GM19351 (cell line): ENCODE data around the gene MTLN.
"Not testable (repeated sequence)": the region's sequence is repeated elsewhere in the genome, so short reads cannot be mapped to it uniquely, and the experiment has no call there.

Experiments used
- ATAC-seq: cut with Tn5 transposase; IDR thresholded peaks from one replicate; pipeline ENCODE4 v1.9.1; 2021; ENCODE audit warnings: mild to moderate bottlenecking, moderate library complexity; ENCODE audit not compliant: unreplicated experiment

MTLN gene, protein sequence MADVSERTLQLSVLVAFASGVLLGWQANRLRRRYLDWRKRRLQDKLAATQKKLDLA

GRCh38 chr2:110211938-110212858 is at the start of gene MTLN:
TSS of gene MTLN (minus strand) at chr2:110212547. CDS start at chr2:110212525, 22 bp downstream.
- ATAC-seq: peak; percentile 87

GRCh38 chr2:110261910-110262309 is 49.6 kb upstream of the MTLN start:
- ATAC-seq: not testable (repeated sequence)

GRCh38 chr2:110248081-110248795 is 35.9 kb upstream of the MTLN start:
- ATAC-seq: not testable (repeated sequence)

DNA sequence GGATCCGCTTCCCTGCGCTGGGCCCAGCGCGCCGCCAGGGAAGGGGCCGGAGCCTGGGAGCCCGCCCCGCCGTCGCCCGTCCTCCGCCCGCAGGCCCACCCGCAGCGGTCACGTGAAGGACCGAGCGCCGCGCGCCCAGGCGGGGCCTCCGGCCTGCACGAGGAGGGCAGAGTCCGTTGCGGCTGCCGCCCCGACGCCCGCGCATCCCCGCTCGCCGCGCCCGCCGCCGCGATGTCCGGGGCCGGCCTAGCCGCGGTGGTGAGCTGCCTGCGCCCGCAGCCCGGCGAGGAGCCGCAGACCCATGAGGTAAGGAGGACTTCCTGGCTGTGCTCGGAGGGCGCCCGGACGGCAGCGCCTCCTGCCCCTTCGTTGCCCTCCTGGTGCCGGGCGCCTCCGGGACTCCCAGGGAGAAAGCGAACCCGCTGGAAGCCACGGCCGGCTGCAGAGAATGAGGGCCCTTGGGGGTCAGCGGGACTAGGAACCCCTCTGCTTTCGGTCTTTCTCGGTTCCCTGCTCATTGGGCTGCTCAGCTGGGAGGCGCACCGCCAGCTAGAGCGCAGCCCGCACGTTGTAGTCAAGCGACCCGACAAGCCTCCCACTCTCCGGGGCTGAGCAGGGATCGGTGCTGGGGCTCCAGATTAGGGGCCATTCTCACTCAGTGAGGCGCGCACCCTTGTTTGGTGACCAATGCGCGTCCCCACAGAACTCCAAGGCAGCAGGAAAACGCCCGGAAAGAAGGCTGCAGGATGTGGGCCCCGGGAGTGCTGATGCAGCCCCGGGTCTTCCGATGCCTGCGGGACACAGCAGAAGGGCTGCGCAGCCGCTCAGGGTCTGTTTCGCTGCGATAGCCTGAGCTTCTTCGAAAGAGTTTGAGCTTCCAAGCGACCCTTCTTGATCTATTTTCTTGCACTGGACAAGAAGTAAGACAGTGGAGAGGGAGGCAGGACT is 33.4 kb upstream of the MTLN start:
- not testable (repeated sequence) for ATAC-seq

DNA sequence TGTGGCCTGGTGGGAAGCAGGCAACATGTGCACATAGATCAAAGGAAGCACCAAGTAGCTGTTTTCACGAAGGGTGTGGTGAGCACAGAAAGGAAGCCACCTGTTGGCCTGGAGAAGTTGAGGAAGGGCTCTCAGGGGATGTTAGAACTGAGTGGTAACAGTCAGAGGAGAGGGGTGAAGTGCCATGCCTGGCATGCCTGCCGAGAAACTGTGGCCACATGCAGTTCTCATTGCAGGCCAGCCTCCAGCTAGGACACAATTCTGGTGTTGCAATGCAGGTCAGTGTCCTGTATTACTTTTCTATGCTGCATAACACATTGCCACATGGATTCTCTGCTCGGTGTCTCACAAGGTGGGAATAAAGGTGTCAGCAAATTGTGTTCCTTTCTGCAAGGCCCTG is 30.9 kb upstream of the MTLN start:
- not testable (repeated sequence) for ATAC-seq

GRCh38 chr2:110234514-110234913 is 22.2 kb upstream of the MTLN start:
- ATAC-seq: not testable (repeated sequence)

GRCh38 chr2:110229886-110230285 is 17.5 kb upstream of the MTLN start:
- not testable (repeated sequence) for ATAC-seq

DNA sequence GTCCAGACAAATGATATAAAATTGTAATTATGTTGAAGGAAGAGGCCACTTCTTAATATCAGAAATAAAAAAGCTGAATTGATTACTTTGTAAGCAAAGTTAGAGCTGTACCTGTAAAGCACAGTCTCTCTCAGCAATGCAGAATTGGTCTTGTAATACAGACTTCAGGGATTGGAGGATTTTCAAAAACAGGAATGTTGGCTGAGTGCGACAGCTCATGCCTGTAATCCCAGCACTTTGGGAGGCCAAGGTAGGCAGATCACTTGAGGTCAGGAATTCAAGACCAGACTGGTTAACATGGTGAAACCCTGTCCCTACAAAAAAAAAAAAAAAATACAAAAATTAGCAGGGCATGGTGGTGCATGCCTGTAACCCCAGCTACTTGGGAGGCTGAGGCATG is 10.3 kb upstream of the MTLN start:
- not testable (repeated sequence) for ATAC-seq

DNA sequence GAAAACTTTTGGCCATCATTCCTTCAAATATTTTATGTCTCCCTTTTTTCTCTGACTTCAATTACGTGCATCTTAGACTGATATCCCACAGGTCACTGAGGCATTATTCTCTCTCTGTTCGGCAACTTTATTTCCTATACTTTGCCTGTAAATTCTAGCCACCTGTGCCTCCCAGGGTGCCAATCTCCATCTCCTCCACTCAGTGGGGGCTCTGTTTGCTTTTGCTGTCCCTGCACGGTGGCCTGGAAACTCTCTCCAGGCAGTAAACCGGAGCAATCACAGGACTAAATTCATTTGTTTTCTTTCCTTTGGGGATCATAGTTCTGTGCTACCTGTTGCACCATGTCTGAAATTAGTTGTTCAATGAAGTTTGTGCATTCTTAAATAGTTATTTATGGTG is 9.6 kb upstream of the MTLN start:
- no peak for ATAC-seq

GRCh38 chr2:110220190-110220564 is 7.8 kb upstream of the MTLN start:
- ATAC-seq: no peak

- ATAC-seq: no peak
Observed at GRCh38 chr2:110219496-110220189, 7.3 kb upstream of the MTLN start.

- ATAC-seq: not testable (repeated sequence)
Observed at GRCh38 chr2:110218889-110219288, 6.5 kb upstream of the MTLN start.

DNA sequence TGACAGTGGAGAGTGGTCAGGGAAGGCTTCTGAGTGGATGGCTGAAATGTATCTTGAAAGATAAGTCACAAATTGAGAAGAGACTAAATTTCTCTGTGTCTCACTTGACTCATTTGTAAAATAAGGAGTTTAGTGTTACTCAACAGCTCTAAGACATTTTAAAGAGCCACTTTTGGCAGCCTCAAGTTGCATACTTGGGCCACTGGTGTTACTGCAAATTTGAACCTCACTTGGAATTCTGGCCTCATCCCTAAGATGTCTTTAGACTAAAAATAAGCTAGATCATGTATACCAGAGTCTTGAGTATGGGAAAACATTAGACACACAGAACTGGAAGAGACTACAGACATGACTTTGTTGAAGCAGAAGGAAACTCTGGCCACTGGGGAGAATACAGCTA is 4.5 kb upstream of the MTLN start:
- ATAC-seq: no peak

GRCh38 chr2:110216199-110216598 is 3.9 kb upstream of the MTLN start:
- no peak for ATAC-seq

- no peak for ATAC-seq
Observed at GRCh38 chr2:110215566-110216158, 3.3 kb upstream of the MTLN start.

- no peak for ATAC-seq
Observed at GRCh38 chr2:110215091-110215490, 2.7 kb upstream of the MTLN start.

DNA sequence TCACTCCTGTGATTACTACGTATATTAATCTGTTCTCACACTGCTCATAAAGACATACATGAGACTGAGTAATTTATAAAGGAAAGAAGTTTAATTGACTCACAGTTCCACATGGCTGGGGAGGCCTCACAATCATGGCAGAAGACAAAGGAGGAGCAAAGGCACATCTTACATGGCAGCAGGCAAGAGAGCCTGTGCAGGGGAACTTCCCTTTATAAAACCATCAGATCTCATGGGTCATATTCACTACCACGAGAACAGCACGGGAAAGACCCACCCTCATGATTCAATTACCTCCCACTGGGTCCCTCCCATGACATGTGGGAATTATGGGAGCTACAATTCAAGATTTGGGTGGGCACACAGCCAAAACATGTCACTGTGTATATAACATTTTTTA is 1.2 kb upstream of the MTLN start:
- not testable (repeated sequence) for ATAC-seq

GRCh38 chr2:110205660-110206455 is 6.5 kb downstream of the MTLN start:
- no peak for ATAC-seq
